Esophagus muscularis mucosa (tissue), 4 donors: Measurements from ENCODE around the gene KCNQ2.

Experiments used
- CTCF ChIP-seq, 3 experiments: fragments of 200-600 bp in 2 of 3; fragments of 450-650 bp in 1 of 3; sonication (generic) in 2 of 3; IDR thresholded peaks; one replicate each; pipeline ENCODE4 v1.5.1; 2017 to 2019; ENCODE audit warnings: antibody characterized with exemption in 3 of 3, mild to moderate bottlenecking in 2 of 3, moderate library complexity in 1 of 3
- EP300 ChIP-seq: sonication (generic); formaldehyde crosslinking; IDR thresholded peaks from one replicate; pipeline ENCODE4 v1.6.1; 2017; ENCODE audit warnings: antibody characterized with exemption
- POLR2A ChIP-seq: fragments of 450-650 bp; IDR thresholded peaks from one replicate; pipeline ENCODE4 v1.6.1; 2017; ENCODE audit warnings: antibody characterized with exemption, moderate library complexity, mild to moderate bottlenecking, low read depth
- POLR2AphosphoS5 ChIP-seq, 2 donors: sonication (generic); formaldehyde crosslinking; IDR thresholded peaks; one replicate each; pipeline ENCODE4 v1.6.1; 2017; ENCODE audit warnings: antibody characterized with exemption in 2 of 2

- no peak for TF ChIP-seq CTCF (IDR thresholded peaks at IDR 0.05)
- no peak for TF ChIP-seq POLR2AphosphoS5 (IDR thresholded peaks at IDR 0.05)
- TF ChIP-seq POLR2A: no peak
- no peak for TF ChIP-seq EP300
Measured at GRCh38 chr20:63384336-63384735, 88.1 kb downstream of the KCNQ2 start.
